ENCODE measurements around the gene CHRFAM7A.
"Not testable (repeated sequence)": the region's sequence is repeated elsewhere in the genome, so short reads cannot be mapped to it uniquely, and the experiment has no call there.

The CHRFAM7A gene

DNA sequence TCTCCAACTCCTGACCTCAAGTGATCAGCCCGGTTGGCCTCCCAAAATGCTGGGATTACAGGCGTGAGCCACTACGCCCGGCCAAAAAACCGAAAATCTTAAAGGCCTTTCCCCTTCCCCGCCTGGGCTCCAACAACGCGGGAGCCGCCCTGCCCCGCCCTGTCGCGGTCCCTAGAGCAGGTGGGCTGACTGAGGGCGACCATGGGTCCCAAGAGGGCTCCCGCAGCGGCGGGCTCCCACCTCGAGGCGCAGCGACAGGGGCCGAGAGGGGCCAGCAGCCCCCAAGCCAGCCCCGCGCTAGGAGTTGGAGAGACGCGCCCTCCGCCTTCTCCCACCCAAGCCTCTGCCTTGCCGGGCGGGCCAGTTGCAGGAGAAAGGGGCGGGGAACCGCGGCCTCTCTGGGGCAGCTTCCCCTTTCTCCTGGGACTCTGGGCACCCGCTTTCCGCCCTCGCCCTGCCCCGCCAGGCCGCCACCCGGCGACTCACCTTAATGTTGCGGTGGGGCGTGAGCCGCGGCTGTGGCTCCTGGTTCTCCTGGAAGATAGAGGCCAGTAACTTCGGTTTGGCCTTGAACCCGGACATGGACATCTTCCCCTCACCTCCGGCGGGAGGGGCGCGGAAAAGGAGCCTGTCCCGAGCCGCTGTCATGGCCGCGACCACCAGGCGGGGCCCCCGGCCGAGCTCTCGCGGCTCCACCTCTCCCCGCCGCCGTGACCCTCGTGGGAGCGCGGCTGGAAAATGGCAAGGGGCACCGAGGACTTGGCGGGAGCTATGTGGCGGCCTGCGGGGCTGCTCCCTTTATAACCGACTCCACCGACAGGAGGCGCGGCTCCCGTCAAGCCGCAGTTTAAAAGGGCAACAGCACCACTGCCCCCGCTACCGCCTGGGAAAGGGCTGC lies at the start of gene CHRFAM7A:
Gene CHRFAM7A (minus strand): TSS at position 775 of the 898 bp plus-strand sequence. CDS start 10,189 bp downstream, outside the sequence.
- not testable (repeated sequence) for DNase-seq (ENCODE audit: low spot score)

DNA sequence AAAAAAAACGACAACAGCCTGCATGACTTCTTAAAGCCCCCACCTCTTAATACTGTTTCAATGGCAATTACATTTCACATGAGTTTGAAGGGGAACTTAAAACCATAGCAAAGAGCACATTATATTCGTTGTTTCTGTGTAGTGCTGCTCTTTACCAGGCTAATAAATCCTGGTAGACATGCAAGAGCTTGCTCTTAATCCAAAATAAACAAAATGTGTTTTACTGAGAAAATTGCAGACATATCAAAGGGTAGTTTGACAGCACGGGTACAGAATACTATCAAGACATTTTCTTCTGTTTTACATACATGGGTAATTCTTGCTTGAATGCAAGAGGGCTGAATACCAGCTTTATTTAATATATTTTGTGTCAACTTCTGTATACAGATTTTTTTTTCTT lies 45.0 kb upstream of the CHRFAM7A start:
- not testable (repeated sequence) for DNase-seq (ENCODE audit: low spot score)

DNA sequence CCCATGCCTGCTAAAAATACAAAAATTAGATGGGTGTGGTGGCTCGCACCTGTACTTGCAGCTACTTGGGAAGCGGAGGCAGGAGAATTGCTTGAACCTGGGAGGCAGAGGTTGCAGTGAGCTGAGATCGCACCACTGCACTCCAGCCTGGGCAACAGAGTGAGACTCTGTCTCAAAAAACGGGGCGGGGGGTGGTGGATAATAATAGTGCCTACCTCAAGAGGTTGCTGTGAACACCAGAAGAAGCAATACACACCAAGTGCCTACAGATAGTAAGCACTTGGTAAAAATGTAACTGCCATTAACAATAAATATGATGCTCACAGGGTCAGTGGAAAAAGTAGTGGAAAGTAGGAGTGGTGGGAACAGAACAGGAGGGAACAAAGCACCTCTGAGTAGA lies 42.5 kb upstream of the CHRFAM7A start:
- DNase-seq (ENCODE audit: low spot score), result not testable (repeated sequence)

DNA sequence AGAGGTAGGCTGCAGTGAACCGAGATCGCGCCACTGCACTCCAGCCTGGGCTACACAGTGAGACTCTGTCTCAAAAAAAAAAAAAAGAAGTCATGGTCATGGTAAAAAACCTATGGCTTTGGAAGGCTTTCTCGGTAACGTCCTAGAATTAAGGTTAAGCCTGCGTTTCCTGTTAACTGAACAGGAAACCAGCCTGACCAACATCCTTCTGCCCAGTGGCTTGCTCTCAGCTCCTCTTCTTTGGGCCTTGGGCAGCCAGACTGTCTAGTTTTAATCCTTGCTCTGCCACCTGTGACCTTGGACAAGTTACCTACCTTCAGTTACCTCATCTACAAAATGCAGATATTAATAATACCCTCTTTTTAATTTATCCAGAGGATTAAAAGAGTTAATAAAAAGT lies 27.4 kb upstream of the CHRFAM7A start:
- not testable (repeated sequence) for DNase-seq (ENCODE audit: low spot score)

DNA sequence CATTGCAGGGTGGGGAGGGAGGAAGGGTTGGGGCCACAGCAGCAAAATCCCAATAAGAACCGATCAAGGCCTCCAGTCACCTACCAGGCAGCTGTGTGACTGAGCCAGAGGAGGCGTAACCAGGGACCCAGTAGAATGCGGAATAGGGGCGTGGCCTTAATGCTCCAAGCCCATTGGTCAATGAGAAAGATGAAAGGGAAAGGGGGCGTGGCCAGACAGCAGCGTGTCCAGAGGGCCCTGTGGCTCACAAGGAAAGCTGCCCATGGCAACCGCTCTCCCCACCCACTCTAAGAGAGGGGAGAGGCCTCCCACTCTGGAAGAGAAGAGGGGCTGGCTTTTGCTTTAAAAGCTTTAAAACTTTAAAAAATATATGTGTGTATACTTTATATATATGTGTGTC lies 20.8 kb upstream of the CHRFAM7A start, which contains the start of gene GOLGA8R:
Gene GOLGA8R (minus strand): TSS at position 101 of the 400 bp plus-strand sequence. CDS start 98 bp downstream, at position 3.
- not testable (repeated sequence) for DNase-seq (ENCODE audit: low spot score)

DNA sequence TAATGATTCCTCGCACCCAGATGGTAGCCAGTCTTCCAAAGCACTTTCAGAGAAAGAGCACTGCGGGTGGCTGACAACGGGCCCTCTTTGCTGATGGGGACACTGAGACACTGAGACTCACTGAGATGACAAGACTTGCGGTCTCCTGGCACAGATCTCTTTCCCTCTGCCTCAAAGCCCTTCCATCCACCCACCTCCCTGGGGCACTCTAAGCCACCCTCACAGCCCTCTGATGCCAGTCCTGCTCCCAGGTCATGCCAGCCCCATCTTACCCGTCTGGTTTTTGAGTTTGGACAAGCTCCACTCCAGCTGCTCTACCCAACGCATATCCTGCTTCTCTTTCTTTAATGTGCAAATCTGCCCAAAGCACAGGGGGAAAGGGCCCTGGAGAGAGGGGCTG lies 14.3 kb upstream of the CHRFAM7A start:
- not testable (repeated sequence) for DNase-seq (ENCODE audit: low spot score)

DNA sequence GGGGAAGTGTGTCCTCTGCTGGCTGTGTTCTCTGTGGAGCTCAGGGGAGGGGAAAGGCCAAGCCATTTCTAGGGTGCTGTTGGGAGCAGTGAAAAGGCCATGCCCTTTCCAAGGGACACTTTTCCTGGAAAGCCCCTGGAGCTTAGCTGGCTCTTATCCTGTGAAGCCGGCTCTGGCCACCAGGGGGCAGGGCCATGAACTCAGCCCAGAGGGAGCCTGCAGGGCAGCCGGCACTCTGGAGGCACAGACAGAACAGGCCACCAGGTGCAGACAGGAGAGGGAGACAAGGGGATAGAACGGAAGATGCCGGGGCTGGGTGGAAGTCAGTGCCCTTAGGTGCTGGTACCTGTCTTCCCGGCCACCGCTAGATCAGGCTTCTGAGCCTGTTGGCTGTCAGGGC lies 5.6 kb upstream of the CHRFAM7A start:
- DNase-seq (ENCODE audit: low spot score), result not testable (repeated sequence)

DNA sequence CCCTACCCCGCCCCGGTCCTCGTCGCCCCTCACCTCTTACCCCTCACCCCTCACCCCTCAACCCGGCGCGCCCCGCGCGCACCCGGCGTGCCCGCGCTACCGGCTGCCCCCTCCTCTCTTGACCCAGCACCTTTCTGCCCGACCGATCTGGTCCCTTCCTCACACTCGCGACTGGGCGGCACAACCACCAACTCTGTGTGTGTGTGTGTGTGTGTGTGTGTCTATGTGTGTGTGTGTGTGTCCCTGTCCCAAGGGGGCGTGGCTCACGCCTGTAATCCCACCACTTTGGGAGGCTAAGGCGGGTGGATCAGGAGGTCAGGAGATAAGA lies 288 bp upstream of the CHRFAM7A start:
- not testable (repeated sequence) for DNase-seq (ENCODE audit: low spot score)

DNA sequence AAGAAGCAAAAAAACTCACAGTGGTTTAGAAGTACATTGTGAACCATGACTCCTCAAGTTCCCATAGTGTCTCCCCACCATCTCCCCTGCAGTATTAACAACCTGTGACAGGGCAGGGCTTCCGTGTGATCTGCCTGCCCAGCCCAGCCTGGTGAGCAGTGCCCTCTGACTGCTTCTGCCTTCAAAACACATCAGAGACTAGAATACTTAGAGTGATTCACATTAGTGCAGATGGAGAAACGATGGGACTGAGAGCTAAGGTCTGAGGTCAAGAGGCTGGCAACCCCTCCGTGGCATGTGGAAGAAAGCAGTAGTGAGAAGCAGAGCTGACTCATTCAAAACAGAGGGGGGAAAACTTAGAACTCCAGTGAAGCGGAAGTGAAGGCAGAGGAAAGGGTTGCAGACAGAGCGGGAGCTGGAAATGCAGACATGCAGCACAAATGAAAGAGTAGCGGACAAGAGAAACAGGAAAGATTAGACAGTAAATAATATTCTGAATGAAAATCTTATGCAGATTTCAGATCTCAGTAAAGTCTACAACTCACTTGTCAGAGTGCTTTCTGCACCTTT lies 6.9 kb downstream of the CHRFAM7A start:
- DNase-seq (ENCODE audit: low spot score), result not testable (repeated sequence)

DNA sequence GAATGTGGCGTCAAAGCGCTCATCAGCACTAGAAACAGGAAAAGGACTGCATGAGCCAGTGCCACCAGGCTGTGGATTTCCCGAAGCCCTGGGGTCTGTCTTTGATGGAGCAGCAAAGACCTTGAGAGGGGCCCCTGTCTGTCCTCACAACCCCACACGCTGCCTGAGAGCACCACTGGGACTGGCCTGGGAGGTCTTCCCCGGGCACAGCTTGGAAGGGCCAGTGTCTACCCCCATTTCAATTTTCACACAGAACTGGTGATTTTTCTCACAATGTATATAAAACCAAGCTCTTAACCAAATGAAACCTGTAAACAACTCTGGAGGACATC lies 16.3 kb downstream of the CHRFAM7A start:
- not testable (repeated sequence) for DNase-seq (ENCODE audit: low spot score)

DNA sequence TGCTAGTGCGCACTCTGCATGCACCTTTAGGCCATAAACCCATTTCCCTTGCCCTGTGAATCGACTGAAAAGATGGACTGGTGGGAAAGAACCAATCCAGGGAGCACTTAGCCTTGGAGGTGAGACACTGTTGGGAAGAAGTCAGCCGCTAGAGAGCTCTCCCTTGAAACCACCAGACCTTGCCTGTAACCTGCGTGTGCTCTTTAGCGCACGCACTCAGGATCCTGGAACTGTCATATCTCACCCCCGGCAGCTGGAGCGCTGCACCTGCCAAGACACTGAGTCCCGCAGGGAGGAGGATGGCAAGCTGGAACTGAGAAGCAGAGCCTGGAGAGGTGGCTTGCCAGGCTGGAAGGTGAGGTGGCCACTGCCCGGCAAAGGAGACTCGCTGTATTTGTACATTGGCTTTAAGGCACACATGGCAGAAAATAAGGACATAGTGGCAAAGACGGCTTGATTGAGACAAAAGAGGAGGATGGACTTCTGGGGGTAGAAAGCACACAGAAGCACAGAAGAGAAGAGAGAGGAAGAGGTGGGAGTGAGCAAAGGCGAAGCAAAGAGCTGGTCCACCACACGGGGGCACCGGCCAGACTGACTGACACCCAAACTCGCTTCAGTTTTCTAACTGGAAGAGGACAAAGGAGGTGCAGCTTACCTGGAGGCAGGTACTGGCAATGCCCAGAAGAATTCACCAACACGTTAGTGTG lies 16.8 kb downstream of the CHRFAM7A start:
- DNase-seq (ENCODE audit: low spot score), result not testable (repeated sequence)

DNA sequence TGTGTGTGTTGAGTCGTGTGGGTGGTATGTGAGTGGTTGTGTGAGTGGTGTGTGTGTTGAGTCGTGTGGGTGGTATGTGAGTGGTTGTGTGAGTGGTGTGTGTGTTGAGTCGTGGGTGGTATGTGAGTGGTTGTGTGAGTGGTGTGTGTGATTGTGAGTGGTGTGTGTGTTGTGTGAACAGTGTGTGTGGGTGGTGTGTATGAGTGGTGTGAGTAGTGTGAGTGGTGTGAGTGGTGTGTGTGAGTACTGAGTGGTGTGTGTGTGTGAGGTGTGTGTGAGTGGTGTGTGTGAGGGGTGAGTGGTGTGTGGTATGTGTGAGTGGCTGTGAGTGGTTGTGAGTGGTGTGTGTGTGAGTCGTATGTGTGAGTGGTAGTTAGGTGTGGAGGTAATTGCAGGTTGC lies 17.5 kb downstream of the CHRFAM7A start:
- not testable (repeated sequence) for DNase-seq (ENCODE audit: low spot score)

DNA sequence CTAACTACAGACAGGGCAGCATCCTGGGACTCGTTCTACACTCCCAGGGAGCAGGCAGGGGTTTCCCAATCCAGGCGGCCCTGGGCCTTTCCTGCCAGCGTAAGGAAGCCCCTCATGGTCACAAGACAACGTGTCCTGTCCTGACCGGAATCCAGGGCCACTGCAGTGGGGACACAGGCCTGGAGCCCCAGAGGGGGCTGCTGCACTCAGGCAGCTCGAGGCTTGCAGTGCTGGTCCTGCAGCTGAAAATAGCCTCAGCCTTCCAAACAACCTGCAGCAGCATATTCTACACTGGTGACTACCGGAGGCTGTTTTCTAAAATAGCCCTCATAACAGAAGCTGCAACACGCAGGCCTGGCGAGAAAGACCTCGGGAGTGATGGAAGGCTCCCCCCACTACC lies 18.5 kb downstream of the CHRFAM7A start:
- not testable (repeated sequence) for DNase-seq (ENCODE audit: low spot score)

DNA sequence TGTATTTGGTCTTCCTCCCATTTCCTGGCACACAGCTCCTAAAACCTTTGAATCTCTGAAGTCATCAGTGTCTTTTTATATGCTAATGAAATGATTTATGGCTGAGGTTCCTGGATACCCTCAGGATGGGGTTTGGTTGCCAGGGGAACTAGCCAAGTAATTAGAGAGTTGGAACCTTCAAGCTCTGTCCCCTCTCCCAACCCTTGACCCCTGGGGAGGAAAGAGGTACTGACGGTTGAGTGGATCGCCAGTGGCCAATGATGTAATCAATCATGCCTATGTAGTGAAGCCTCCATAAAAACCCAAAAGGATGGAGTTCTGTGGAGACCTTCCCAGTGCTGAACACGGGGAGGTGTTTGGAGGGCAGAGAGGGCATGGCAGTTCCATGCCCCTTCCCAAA lies 25.1 kb downstream of the CHRFAM7A start:
- DNase-seq (ENCODE audit: low spot score), result not testable (repeated sequence)

DNA sequence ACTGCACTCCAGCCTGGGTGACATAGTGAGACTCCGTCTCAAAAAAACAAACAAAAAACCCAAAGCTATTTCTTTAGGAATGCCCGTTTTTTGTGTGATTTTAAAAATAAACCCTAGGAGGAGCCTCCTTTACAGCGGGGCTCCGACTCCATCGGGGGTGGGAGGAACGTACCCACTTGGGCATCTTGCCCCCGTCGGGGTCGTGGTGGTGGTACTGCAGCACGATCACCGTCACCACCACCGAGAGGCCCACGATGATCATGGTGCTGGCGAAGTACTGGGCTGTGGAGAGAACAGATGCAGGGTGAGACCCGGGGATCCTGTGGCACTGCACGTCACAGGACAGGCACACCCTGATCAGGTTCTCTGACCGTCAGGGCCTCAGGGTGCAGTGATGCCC lies 26.1 kb downstream of the CHRFAM7A start:
- DNase-seq (ENCODE audit: low spot score), result not testable (repeated sequence)

DNA sequence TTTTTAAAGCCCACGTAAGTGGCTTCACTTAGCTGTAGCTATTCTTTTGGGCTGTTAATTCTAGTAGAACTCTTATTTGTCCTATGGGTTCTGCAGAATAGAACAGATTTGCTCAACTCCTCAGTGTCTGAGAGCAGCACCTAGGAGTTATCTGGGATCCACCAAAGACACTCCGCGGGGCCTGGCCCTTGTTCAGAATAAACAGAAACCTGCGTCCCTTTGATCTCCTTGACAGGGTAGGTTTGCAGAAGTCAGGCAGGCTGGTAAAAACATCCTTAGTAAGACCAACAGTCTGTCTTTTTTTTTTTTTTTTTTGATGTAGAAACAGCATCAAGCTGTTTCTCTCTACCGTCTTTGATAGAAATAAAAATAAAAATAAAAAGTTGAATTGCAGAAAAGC lies 31.9 kb downstream of the CHRFAM7A start:
- not testable (repeated sequence) for DNase-seq (ENCODE audit: low spot score)

DNA sequence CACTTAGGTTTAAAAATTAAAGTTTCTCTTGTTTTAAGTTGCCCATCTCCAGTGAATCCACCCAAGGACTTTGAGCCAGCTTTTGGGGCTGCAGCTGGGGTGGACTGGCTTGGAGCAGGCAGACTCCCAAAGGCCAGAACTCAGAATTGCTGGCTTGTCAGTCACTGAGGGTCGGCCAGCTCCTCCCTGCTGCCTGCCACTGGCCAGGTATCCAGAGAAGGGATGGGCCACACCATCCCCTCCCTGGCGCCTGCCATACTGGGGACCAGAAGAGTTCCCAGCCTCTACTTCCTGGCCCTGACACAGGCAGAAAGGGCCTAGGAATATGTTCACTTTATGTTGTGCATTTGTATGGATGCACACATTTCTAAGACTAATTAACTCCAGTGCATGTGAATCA lies 32.4 kb downstream of the CHRFAM7A start:
- DNase-seq (ENCODE audit: low spot score), result not testable (repeated sequence)

DNA sequence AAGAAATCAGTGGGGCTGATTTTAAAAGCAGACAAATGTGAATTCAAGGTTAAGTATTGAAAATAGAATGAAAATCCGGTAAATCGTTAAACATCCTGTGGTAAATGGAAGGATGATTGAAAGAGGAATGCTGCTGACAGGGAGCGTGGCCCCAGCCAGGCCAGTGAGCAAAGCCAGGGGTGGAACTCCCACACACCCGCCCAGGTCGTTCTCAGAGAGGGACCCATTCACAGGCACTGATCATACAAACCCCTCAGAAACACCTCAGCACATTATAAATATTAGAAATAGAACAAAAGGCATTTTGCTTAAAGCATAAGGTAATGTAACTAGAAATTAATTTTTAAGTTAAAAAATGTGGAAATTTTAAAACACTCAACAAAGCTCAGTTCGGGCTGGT lies 38.3 kb downstream of the CHRFAM7A start:
- not testable (repeated sequence) for DNase-seq (ENCODE audit: low spot score)

DNA sequence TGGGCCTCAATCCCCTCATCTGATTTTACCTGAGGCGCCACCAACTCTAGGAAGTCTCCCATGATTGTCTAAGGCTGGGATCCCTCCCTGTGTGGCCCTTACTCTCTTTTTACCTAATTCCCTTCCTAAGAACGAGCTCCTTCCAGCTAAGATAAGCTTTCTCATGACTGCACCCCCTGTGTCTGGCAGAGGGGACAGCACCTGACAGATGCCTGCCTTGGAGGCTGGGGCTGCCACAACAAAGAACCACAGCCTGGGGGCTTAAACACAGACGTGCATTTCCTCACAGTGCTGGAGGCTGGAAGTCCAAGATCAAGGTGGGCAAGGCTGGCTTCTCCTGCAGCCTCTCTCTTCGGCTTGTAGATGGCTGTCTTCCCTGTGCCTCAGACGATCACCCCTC lies 43.5 kb downstream of the CHRFAM7A start:
- not testable (repeated sequence) for DNase-seq (ENCODE audit: low spot score)

DNA sequence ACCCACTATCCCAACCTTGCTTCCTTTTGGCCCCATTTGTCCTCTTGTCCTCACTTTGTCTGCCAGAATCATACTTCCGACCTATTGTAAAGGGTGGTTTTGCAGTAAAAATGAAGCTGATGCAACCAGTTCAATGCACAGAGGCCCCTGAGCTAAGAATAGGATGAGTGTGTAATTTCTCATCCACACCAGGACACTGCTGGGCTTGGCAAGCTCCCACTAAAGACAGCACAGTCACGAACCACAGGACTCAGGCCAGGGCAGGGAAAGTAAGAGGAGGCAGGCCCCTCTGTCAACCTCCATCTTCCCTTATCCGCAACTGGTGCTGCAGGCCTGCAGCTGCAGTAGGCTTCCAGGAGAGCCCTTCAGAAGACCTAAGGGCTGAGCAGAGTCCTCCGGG lies 56.8 kb downstream of the CHRFAM7A start:
- not testable (repeated sequence) for DNase-seq (ENCODE audit: low spot score)

DNA sequence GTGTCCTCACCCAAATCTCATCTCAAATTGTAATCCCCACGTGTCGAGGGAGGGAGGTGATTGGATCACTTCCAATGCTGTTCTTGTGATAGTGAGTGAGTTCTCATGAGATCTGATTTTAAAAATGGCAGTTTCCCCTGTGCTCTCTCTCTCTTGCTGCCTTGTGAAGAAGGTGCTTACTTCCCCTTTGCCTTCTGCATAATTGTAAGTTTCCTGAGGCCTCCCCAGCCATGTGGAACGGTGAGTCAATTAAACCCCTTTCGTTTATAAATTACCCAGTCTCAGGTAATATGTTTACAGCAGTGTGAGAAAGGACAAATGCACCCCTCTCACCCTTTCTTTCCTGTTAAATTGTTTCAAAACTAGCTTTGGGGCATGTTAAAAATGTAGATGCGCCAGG lies 59.2 kb downstream of the CHRFAM7A start:
- DNase-seq (ENCODE audit: low spot score), result not testable (repeated sequence)

DNA sequence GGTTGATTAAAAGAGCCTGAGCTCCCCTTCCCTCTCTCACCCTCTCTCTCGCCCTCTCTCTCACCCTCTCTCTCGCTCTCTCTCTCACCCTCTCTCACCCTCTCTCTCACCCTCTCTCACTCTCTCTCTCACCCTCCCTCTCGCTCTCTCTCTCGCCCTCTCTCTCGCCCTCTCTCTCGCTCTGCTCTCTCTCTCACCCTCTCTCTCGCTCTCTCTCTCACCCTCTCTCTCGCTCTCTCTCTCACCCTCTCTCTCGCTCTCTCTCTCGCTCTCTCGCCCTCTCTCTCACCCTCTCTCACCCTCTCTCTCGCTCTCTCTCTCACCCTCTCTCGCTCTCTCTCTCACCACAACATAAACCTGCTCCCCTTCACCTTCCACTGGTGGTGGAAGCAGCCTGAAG lies 67.2 kb downstream of the CHRFAM7A start:
- DNase-seq (ENCODE audit: low spot score), result not testable (repeated sequence)

DNA sequence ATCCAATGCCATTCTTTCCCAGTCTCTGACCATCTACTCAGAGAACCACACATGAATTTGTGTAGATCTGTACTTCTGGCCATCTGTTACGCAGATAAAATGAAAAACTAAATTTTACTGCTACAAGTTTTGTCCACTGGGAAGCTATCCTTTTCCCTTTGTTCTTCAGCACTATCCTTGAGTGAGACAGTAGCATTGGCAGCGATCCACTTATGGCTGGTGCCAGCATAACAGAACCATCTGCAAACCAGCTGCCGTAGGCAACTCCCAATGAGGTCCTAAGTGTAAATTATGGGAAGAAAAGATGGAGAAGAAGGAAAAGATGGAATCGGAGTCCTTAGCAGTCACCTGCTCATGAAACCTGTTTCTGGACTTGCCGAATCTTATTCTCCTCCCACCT lies 72.3 kb downstream of the CHRFAM7A start:
- DNase-seq (ENCODE audit: low spot score), result not testable (repeated sequence)

Measured in LoVo (cell line).